ENCODE measurements around the gene UBE3B.

Gene UBE3B

GRCh38 chr12:109532721-109533486, 55.5 kb downstream of the UBE3B start:
- no peak for DNase-seq (ENCODE audit: low spot score)

GRCh38 chr12:109533487-109533740, 56.0 kb downstream of the UBE3B start:
- DNase-seq (ENCODE audit: low spot score), result no peak

- DNase-seq (ENCODE audit: low spot score), result no peak
These were observed 57.0 kb downstream of the UBE3B start for GRCh38 chr12:109534456-109534855.

GRCh38 chr12:109535231-109535862, 57.9 kb downstream of the UBE3B start:
- DNase-seq (ENCODE audit: low spot score), result no peak

GRCh38 chr12:109535863-109536250, 58.4 kb downstream of the UBE3B start:
- no peak for DNase-seq (ENCODE audit: low spot score)

- DNase-seq (ENCODE audit: low spot score), result no peak
These were observed 59.7 kb downstream of the UBE3B start for GRCh38 chr12:109537136-109537535.

- no peak for DNase-seq (ENCODE audit: low spot score)
These were observed 60.9 kb downstream of the UBE3B start for GRCh38 chr12:109538191-109538863.

GRCh38 chr12:109539508-109539907, 62.1 kb downstream of the UBE3B start:
- DNase-seq (ENCODE audit: low spot score), result peak; percentile 70

GRCh38 chr12:109540526-109541412, 63.3 kb downstream of the UBE3B start:
- no peak for DNase-seq (ENCODE audit: low spot score)

GRCh38 chr12:109541413-109541726, 63.9 kb downstream of the UBE3B start:
- no peak for DNase-seq (ENCODE audit: low spot score)

- DNase-seq (ENCODE audit: low spot score), result peak; percentile 31
These were observed 64.6 kb downstream of the UBE3B start for GRCh38 chr12:109542014-109542413.

GRCh38 chr12:109542876-109543275, 65.4 kb downstream of the UBE3B start:
- DNase-seq (ENCODE audit: low spot score), result peak; percentile 19

- peak; percentile 62 for DNase-seq (ENCODE audit: low spot score)
These were observed 67.6 kb downstream of the UBE3B start for GRCh38 chr12:109544955-109545531.

GRCh38 chr12:109545826-109546225, 68.4 kb downstream of the UBE3B start:
- no peak for DNase-seq (ENCODE audit: low spot score)

- DNase-seq (ENCODE audit: low spot score), result no peak
These were observed 69.9 kb downstream of the UBE3B start for GRCh38 chr12:109547286-109547685.

GRCh38 chr12:109548258-109548657, 70.8 kb downstream of the UBE3B start:
- DNase-seq (ENCODE audit: low spot score), result no peak

- DNase-seq (ENCODE audit: low spot score), result no peak
These were observed 72.3 kb downstream of the UBE3B start for GRCh38 chr12:109549613-109550270.

- no peak for DNase-seq (ENCODE audit: low spot score)
These were observed 72.8 kb downstream of the UBE3B start for GRCh38 chr12:109550281-109550680.

GRCh38 chr12:109551108-109551507, 73.7 kb downstream of the UBE3B start:
- DNase-seq (ENCODE audit: low spot score), result no peak

- no peak for DNase-seq (ENCODE audit: low spot score)
These were observed 75.5 kb downstream of the UBE3B start for GRCh38 chr12:109552971-109553370.

GRCh38 chr12:109553483-109553882, 76.0 kb downstream of the UBE3B start:
- DNase-seq (ENCODE audit: low spot score), result peak; percentile 36

Data from AG08395 (cell line).